Ishikawa (cell line): ENCODE results near the gene TLCD1.

Experiments
- CEBPB ChIP-seq: IDR thresholded peaks from 2 replicates; pipeline ENCODE4 v1.6.1; 2012
- EP300 ChIP-seq: IDR thresholded peaks from 2 replicates; pipeline ENCODE4 v1.6.1; 2012; ENCODE audit warnings: borderline replicate concordance
- RAD21 ChIP-seq: IDR thresholded peaks from 2 replicates; pipeline ENCODE4 v1.6.1; 2012; ENCODE audit warnings: low read depth
- TCF12 ChIP-seq: IDR thresholded peaks from 2 replicates; pipeline ENCODE4 v1.6.1; 2012; ENCODE audit warnings: low read depth

- TF ChIP-seq CEBPB (no peak), EP300 (no peak), TCF12 (no peak), RAD21 (no peak)
Observed at GRCh38 chr17:28686296-28686695, 39.7 kb downstream of the TLCD1 start.
